ENCODE measurements around the gene LTK. TPM values are rescaled to one million over a fixed set of nuclear protein-coding genes. Genes with fewer than 3 reads are reported as not detected.

Gene LTK
- polyA plus RNA-seq, 1 donor (not counting 4 experiments of a cell fraction or from before 2014, with no cell fraction given): not detected

DNA sequence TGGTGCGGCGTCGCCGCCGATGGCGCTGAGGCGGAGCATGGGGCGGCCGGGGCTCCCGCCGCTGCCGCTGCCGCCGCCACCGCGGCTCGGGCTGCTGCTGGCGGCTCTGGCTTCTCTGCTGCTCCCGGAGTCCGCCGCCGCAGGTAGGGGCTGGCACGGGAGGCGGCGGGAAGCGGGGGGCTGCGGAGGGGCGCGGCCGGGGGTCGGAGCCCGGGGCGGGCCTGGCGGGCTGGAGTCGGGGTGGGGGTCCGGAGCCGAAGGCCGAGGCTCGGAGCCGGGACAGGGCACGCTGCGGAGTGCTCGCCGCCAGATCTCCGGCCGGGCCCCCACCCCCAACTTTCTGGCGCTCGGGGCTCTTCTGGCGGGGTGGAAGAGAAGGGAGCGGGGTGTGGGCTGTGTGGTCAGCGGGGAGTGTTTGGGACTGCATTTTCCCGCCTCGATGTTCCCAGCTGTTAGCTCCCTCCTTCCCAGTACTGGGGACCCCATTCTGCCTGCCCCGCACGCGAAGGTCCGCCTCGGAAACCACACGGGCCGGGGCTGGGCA, 45.7 kb upstream of the LTK start:
- Histone ChIP-seq H2AFZ (ENCODE audit: control insufficient read depth, low read length) (peak overlapping the region; percentile 75), H3K9me3 (ENCODE audit: control insufficient read depth, low read depth, low read length) (no peaks in the 10 kb centered on the region), H3K27ac (ENCODE audit: control insufficient read depth, insufficient read depth, low read length) (no peak overlapping the region), H3K9me1 (ENCODE audit: control insufficient read depth, extremely low read depth, insufficient read depth, low read length) (no peaks in the 10 kb centered on the region), H3K4me3 (ENCODE audit: control insufficient read depth in 2 of 3, extremely low read depth in 1 of 3, insufficient read depth in 2 of 3, low read depth in 1 of 3, low read length in 3 of 3) (peak overlapping the region; percentile 44 to 60 (median 46)), H3K4me1 (ENCODE audit: control insufficient read depth, extremely low read depth, insufficient read depth, low read length) (peaks cover 11% of the 10 kb centered on the region), H3K4me2 (ENCODE audit: control insufficient read depth, extremely low read depth, insufficient read depth, low read depth, low read length) (peak overlapping the region; percentile 83), H3K9ac (ENCODE audit: control insufficient read depth, extremely low read depth, insufficient read depth, low read length) (peak overlapping the region; percentile 4), H4K20me1 (ENCODE audit: control insufficient read depth, extremely low read depth, insufficient read depth, low read length) (no peaks in the 10 kb centered on the region), H3K79me2 (ENCODE audit: control insufficient read depth, insufficient read depth, low read length) (no peaks in the 10 kb centered on the region), H3K27me3 (ENCODE audit: control insufficient read depth, extremely low read depth, insufficient read depth, low read length) (no peaks in the 10 kb centered on the region), H3K36me3 (ENCODE audit: control insufficient read depth in 2 of 2, extremely low read depth in 1 of 2, insufficient read depth in 2 of 2, low read length in 2 of 2) (peaks cover 0 to 6% of the 10 kb centered on the region in 2 experiments)
- no peak for TF ChIP-seq EZH2 (IDR thresholded peaks at IDR 0.05; ENCODE audit: low read length)
- TF ChIP-seq, protein P1, sequence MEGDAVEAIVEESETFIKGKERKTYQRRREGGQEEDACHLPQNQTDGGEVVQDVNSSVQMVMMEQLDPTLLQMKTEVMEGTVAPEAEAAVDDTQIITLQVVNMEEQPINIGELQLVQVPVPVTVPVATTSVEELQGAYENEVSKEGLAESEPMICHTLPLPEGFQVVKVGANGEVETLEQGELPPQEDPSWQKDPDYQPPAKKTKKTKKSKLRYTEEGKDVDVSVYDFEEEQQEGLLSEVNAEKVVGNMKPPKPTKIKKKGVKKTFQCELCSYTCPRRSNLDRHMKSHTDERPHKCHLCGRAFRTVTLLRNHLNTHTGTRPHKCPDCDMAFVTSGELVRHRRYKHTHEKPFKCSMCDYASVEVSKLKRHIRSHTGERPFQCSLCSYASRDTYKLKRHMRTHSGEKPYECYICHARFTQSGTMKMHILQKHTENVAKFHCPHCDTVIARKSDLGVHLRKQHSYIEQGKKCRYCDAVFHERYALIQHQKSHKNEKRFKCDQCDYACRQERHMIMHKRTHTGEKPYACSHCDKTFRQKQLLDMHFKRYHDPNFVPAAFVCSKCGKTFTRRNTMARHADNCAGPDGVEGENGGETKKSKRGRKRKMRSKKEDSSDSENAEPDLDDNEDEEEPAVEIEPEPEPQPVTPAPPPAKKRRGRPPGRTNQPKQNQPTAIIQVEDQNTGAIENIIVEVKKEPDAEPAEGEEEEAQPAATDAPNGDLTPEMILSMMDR (optimal IDR thresholded peaks at IDR 0.05 in 1 of 3, IDR thresholded peaks at IDR 0.05 in 1 of 3, conservative IDR thresholded peaks at IDR 0.05 in 1 of 3; ENCODE audit: extremely low read depth in 1 of 3, insufficient read depth in 2 of 3, low read length in 3 of 3): no peak
- FAIRE-seq: no peak
- no peak for DNase-seq (ENCODE audit: low read depth, low spot score)
- dilution Hi-C loops (cut with MboI; ENCODE audit: extremely low pct_ligation_motif_present, low sequenced_read_pairs): no loop called here

DNA sequence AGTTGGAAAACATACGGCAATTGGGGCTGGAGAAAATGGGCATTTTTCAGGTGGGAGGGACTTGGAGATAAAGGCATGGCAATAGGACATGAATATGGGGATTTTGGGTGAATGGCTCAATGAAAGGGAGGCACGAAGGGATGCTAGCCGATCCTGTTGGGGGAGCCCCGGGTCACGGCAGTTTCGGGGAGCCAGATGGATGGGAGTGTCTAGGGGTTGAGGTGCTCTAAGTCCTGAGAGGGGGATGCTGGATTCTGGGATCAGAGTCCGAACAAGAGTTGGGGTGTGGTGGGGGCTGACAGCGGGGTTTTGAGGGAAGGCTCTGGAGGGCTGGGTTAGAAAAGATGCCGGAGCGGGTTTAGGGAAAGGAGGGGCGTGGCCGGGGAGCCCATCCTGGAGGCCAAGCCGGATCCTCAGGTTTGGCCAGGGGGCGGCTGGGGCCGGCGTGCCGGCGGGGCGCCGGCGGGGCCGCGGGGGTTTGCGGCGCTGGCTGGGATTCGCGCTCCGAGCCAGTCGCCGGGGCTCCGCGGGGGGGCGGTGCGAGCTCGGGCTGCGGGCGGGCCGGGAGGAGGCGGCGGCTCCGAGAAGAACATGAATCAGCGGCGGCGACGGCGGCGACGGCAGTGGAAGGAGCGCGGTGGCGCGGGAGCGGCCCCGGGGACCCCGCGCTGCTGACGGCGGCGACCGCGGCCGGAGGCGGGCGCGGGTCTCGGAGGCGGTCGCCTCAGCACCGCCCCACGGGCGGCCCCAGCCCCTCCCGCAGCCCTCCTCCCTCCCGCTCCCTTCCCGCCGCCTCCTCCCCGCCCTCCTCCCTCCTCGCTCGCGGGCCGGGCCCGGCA, 45.0 kb upstream of the LTK start, which contains the start of gene TYRO3:
TSS of gene TYRO3 (plus strand) at position 813 of the 839 bp plus-strand sequence. CDS start 46 bp downstream, outside the sequence.
- Histone ChIP-seq H3K79me2 (ENCODE audit: control insufficient read depth, insufficient read depth, low read length) (no peaks in the 10 kb centered on the region), H4K20me1 (ENCODE audit: control insufficient read depth, extremely low read depth, insufficient read depth, low read length) (no peaks in the 10 kb centered on the region), H3K9me3 (ENCODE audit: control insufficient read depth, low read depth, low read length) (no peaks in the 10 kb centered on the region), H3K27ac (ENCODE audit: control insufficient read depth, insufficient read depth, low read length) (no peak within 1 kb of the TSS), H3K27me3 (ENCODE audit: control insufficient read depth, extremely low read depth, insufficient read depth, low read length) (no peaks in the 10 kb centered on the region), H2AFZ (ENCODE audit: control insufficient read depth, low read length) (peak within 1 kb of the TSS; percentile 75), H3K4me2 (ENCODE audit: control insufficient read depth, extremely low read depth, insufficient read depth, low read depth, low read length) (peak within 1 kb of the TSS; percentile 83), H3K4me1 (ENCODE audit: control insufficient read depth, extremely low read depth, insufficient read depth, low read length) (peaks cover 11% of the 10 kb centered on the region), H3K36me3 (ENCODE audit: control insufficient read depth in 2 of 2, extremely low read depth in 1 of 2, insufficient read depth in 2 of 2, low read length in 2 of 2) (peaks cover 0 to 6% of the 10 kb centered on the region in 2 experiments), H3K9ac (ENCODE audit: control insufficient read depth, extremely low read depth, insufficient read depth, low read length) (peak within 1 kb of the TSS; percentile 4), H3K4me3 (ENCODE audit: control insufficient read depth in 2 of 3, extremely low read depth in 1 of 3, insufficient read depth in 2 of 3, low read depth in 1 of 3, low read length in 3 of 3) (peak within 1 kb of the TSS; percentile 44 to 60 (median 46)), H3K9me1 (ENCODE audit: control insufficient read depth, extremely low read depth, insufficient read depth, low read length) (no peaks in the 10 kb centered on the region)
- dilution Hi-C loops (cut with MboI; ENCODE audit: extremely low pct_ligation_motif_present, low sequenced_read_pairs): no loop called here
- DNase-seq (ENCODE audit: low read depth, low spot score) (no peak), FAIRE-seq (no peak)
- TF ChIP-seq EZH2 (IDR thresholded peaks at IDR 0.05; ENCODE audit: low read length): no peak
- TF ChIP-seq, protein P1 (optimal IDR thresholded peaks at IDR 0.05 in 1 of 3, IDR thresholded peaks at IDR 0.05 in 1 of 3, conservative IDR thresholded peaks at IDR 0.05 in 1 of 3; ENCODE audit: extremely low read depth in 1 of 3, insufficient read depth in 2 of 3, low read length in 3 of 3): peak in 1 of 3 experiments; percentile 34
